Stomach (tissue), 9 donors: ENCODE data around the gene DNAL4. TPM values are rescaled to one million over a fixed set of nuclear protein-coding genes. Genes with fewer than 3 reads are reported as not detected.

Source experiments
- DNase-seq, 2 donors: peaks; one replicate each; pipeline versions ENCODE4 v3.0.0 to v3.0.0-alpha.2; 2013 to 2019
- H3K27ac ChIP-seq, 5 donors: fragments of 200-600 bp in 4 of 5; sonication (generic) in 4 of 5; one replicate each; pipeline ENCODE4 v1.5.1; 2013 to 2019; ENCODE audit warnings: mild to moderate bottlenecking in 1 of 5, moderate library complexity in 1 of 5
- H3K27me3 ChIP-seq, 3 donors: fragments of 200-600 bp; sonication (generic); one replicate each; pipeline ENCODE4 v1.5.1; 2017 to 2019; ENCODE audit warnings: mixed run types in 1 of 3
- H3K36me3 ChIP-seq, 4 donors: fragments of 200-600 bp; sonication (generic); 1 replicate in 3 of 4; 2 replicates in 1 of 4; pipeline ENCODE4 v1.5.1; 2016 to 2019
- H3K4me1 ChIP-seq, 4 donors: fragments of 200-600 bp; sonication (generic); one replicate each; pipeline ENCODE4 v1.5.1; 2016 to 2019
- H3K4me3 ChIP-seq, 4 donors: fragments of 200-600 bp; sonication (generic) in 3 of 4; one replicate each; pipeline ENCODE4 v1.5.1; 2016 to 2019; ENCODE audit warnings: mild to moderate bottlenecking in 1 of 4
- H3K9me3 ChIP-seq, 4 donors: fragments of 200-600 bp; sonication (generic); one replicate each; pipeline ENCODE4 v1.5.1; 2016 to 2019
- EP300 ChIP-seq: sonication (generic); formaldehyde crosslinking; IDR thresholded peaks from one replicate; pipeline ENCODE4 v1.6.1; 2017; ENCODE audit warnings: antibody characterized with exemption
- POLR2A ChIP-seq, 4 donors: fragments of 450-650 bp; IDR thresholded peaks; one replicate each; pipeline ENCODE4 v1.6.1; 2016; ENCODE audit warnings: antibody characterized with exemption in 4 of 4, control low read depth in 2 of 4, mild to moderate bottlenecking in 1 of 4, moderate library complexity in 1 of 4
- POLR2AphosphoS5 ChIP-seq, 3 donors: sonication (generic); formaldehyde crosslinking; IDR thresholded peaks; one replicate each; pipeline ENCODE4 v1.6.1; 2016; ENCODE audit warnings: antibody characterized with exemption in 3 of 3
- WGBS, 5 donors: extraction: QIAGEN DNeasy Blood & Tissue Kit in 3 of 5; methylation state at CpG; one replicate each; pipeline versions ENCODE4 v1.1.5 to v1.1.7; 2013 to 2018; 5-methylcytosine and 5-hydroxymethylcytosine counted together
- intact Hi-C: fragments of 100-400 bp; cut with DNase I; formaldehyde crosslinking; loops from one replicate; pipeline ENCODE4 v1.15.1; 2023; ENCODE audit warnings: low total_unique reads
- polyA plus RNA-seq, 3 donors: library from polyadenylated mRNA; stranded (reverse); fragments of 200-250 nt; gene quantifications; one replicate each; pipeline ENCODE4 v1.2.3, GENCODE V29; 2013
- total RNA-seq, 5 donors: library from RNA; depleted of rRNA; stranded (reverse); fragments of >200 nt; gene quantifications; one replicate each; pipeline versions ENCODE4 v1.1.0 to v1.2.3, GENCODE V29; 2014 to 2016
- TF ChIP-seq, protein P1 (sequence below), 7 experiments: fragments of 450-650 bp in 4 of 7; fragments of 200-600 bp in 3 of 7; sonication (generic) in 3 of 7; IDR thresholded peaks; one replicate each; pipeline ENCODE4 v1.5.1; 2016 to 2019; ENCODE audit warnings: antibody characterized with exemption in 7 of 7, control low read depth in 2 of 7, mild to moderate bottlenecking in 1 of 7
- donor health status: healthy with polysubstance abuse.
- donor health status: Bipolar disorder and iron deficiency.
- donor health status: healthy.

DNAL4 gene
- total and polyA plus RNA-seq, 8 donors: 0.58 to 33.0 (median 15.9) TPM

DNA sequence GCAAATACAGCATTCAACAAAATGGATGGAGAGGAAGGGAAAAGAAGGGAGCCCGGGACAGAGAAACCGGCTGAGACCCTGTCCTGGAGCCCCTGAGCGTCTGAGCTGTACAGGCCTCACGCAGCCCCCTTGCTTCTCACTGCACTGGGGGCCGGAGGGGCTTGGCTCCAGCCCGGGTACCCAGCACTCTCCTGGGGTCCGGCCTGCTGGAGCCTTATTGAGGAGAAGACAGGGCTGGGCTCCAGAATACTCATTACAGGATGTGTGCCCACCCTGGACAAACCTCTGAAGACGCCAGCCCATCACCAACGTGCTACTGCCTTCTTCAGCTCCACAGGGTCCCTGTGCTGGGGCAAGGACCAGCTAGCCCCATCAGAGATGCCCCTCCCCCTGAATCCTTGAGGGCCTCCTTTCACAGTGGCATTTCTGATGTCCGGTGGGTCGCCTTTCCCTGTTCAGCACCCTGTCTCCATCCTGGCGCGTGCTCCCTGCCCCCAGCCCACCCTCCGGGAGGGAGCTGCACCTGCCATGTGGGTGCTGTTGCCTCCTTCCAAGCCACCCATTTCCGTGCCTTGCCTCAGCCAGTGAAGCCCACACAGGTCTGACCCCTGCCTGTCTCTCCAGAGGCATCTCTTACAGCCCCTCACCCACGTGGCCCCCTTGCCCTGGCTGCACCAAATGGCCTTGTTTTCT lies 23.5 kb downstream of the DNAL4 start:
- no peak overlapping the region for H3K4me3 ChIP-seq
- TF ChIP-seq EP300: no peak
- TF ChIP-seq, protein P1, sequence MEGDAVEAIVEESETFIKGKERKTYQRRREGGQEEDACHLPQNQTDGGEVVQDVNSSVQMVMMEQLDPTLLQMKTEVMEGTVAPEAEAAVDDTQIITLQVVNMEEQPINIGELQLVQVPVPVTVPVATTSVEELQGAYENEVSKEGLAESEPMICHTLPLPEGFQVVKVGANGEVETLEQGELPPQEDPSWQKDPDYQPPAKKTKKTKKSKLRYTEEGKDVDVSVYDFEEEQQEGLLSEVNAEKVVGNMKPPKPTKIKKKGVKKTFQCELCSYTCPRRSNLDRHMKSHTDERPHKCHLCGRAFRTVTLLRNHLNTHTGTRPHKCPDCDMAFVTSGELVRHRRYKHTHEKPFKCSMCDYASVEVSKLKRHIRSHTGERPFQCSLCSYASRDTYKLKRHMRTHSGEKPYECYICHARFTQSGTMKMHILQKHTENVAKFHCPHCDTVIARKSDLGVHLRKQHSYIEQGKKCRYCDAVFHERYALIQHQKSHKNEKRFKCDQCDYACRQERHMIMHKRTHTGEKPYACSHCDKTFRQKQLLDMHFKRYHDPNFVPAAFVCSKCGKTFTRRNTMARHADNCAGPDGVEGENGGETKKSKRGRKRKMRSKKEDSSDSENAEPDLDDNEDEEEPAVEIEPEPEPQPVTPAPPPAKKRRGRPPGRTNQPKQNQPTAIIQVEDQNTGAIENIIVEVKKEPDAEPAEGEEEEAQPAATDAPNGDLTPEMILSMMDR (IDR thresholded peaks at IDR 0.05): no peak
- no peak for TF ChIP-seq POLR2AphosphoS5 (IDR thresholded peaks at IDR 0.05)
- no peak for TF ChIP-seq POLR2A (IDR thresholded peaks at IDR 0.05)
- intact Hi-C loops: loop anchor here (10.0 kb wide), 1 partner anchor 84 kb away; no protein-coding TSS in a partner anchor
- peaks cover 0 to 13% (median 2%) of the 10 kb centered on the region in 4 donors for H3K4me1 ChIP-seq
- H3K27me3 ChIP-seq: peaks cover 0 to 8% (median 0%) of the 10 kb centered on the region in 3 donors
- 85 to 92% (median 89%) methylated on average over 15 to 16 of the region's 16 CpGs for WGBS, 5 donors
- DNase-seq: no peak
- H3K27ac ChIP-seq: no peak overlapping the region
- H3K36me3 ChIP-seq: no peaks in the 10 kb centered on the region
- no peaks in the 10 kb centered on the region for H3K9me3 ChIP-seq

GRCh38 chr22:38768036-38768435 lies 25.9 kb downstream of the DNAL4 start:
- intact Hi-C loops: loop anchor here (5.0 kb wide), 1 partner anchor 354 kb away; no protein-coding TSS in a partner anchor
- Histone ChIP-seq H3K36me3 (no peaks in the 10 kb centered on the region), H3K27me3 (peaks cover 0 to 8% (median 0%) of the 10 kb centered on the region in 3 donors), H3K9me3 (no peaks in the 10 kb centered on the region), H3K4me3 (no peak overlapping the region), H3K27ac (no peak overlapping the region), H3K4me1 (peaks cover 0 to 13% (median 2%) of the 10 kb centered on the region in 4 donors)
- 89 to 96% (median 94%) methylated on average over 10 to 11 of the region's 11 CpGs for WGBS, 5 donors
- DNase-seq: no peak
- TF ChIP-seq POLR2A (IDR thresholded peaks at IDR 0.05) (no peak), POLR2AphosphoS5 (IDR thresholded peaks at IDR 0.05) (no peak), EP300 (no peak)
- TF ChIP-seq, protein P1 (IDR thresholded peaks at IDR 0.05): no peak

DNA sequence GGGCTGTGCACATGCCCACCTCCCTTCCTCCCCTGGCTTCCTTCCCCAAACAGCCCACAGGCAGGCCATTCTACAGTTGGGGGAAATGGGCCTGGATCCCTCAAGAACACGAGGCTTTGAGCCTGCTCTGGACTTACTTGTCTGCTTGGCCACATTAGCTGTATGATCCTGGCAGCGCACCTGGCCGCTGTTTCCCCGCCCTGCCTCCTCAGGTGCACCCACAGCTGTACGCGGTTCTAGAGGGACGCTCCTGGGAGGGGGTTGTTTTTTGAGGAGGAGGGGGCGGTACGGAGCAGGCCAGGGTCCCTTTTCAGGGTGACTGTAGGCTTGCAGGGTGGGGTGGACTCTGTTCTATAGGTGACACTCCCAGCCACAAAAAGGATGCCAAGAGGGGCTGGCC lies 26.6 kb downstream of the DNAL4 start:
- TF ChIP-seq EP300 (no peak), POLR2AphosphoS5 (IDR thresholded peaks at IDR 0.05) (no peak), POLR2A (IDR thresholded peaks at IDR 0.05) (no peak)
- TF ChIP-seq, protein P1 (IDR thresholded peaks at IDR 0.05): no peak
- H3K4me1 ChIP-seq: peaks cover 0 to 13% (median 2%) of the 10 kb centered on the region in 4 donors
- peaks cover 0 to 8% (median 0%) of the 10 kb centered on the region in 3 donors for H3K27me3 ChIP-seq
- 67 to 80% (median 72%) methylated on average over 9 of the region's 9 CpGs for WGBS, 5 donors
- intact Hi-C loops: loop anchor here (5.0 kb wide), 1 partner anchor 355 kb away; no protein-coding TSS in a partner anchor
- no peak for DNase-seq
- no peak overlapping the region for H3K27ac ChIP-seq
- H3K4me3 ChIP-seq: no peak overlapping the region
- no peaks in the 10 kb centered on the region for H3K36me3 ChIP-seq
- no peaks in the 10 kb centered on the region for H3K9me3 ChIP-seq

DNA sequence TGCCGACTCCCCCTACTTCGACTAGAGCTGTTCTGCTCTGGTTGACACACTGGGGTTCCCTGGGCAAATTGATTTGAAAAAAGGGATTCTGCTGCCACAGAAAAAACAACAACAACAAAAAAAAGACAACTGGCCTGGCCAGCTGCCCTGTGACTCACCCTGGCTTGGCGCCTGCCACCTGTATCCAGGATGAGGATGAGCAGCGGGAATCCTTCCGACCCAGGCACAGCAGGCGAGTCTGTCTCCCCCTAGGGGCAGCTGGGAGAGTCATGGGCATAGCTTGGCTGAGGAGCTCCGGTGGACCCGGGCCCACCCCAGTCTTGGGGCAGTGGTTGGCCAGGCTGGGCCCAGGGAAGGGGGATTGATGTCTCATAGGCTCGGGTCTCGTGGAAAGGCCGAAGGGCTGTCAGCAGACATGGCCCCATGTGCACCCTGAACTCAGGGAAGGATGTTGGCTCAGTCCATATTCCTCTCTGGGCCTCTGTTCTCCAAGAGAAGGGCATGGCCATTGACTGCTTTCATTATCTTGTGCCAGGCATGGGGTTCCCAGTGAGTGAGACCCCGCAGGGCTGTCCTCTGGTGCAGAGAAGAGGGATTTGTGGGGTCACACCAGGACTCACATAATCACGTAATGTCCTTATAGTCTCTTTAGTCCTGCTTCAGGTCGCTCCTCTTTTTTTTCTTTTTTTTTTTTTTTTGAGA lies 27.7 kb downstream of the DNAL4 start:
- no peak overlapping the region for H3K4me3 ChIP-seq
- TF ChIP-seq, protein P1 (IDR thresholded peaks at IDR 0.05): peak in 5 of 7 experiments; percentile 20 to 73 (median 58)
- TF ChIP-seq POLR2AphosphoS5 (IDR thresholded peaks at IDR 0.05) (peak in 1 of 3 donors; percentile 32), EP300 (no peak)
- H3K27ac ChIP-seq: no peak overlapping the region
- intact Hi-C loops: loop anchor here (5.0 kb wide), 1 partner anchor 356 kb away; no protein-coding TSS in a partner anchor
- H3K9me3 ChIP-seq: no peaks in the 10 kb centered on the region
- peak; percentile 60 to 82 for DNase-seq
- 35 to 50% (median 47%) methylated on average over 11 to 14 of the region's 14 CpGs for WGBS, 5 donors
- H3K4me1 ChIP-seq: peaks cover 0 to 13% (median 2%) of the 10 kb centered on the region in 4 donors
- peaks cover 0 to 8% (median 0%) of the 10 kb centered on the region in 3 donors for H3K27me3 ChIP-seq
- no peaks in the 10 kb centered on the region for H3K36me3 ChIP-seq
